Suprapubic skin (tissue), 4 donors: ENCODE measurements around the gene NACC2.

Source experiments
- CTCF ChIP-seq, 2 donors: fragments of 200-600 bp in 1 of 2; fragments of 450-650 bp in 1 of 2; sonication (generic) in 1 of 2; IDR thresholded peaks; one replicate each; pipeline ENCODE4 v1.5.1; 2016 to 2019; ENCODE audit warnings: antibody characterized with exemption in 2 of 2, mild to moderate bottlenecking in 1 of 2, moderate library complexity in 1 of 2
- EP300 ChIP-seq: sonication (generic); formaldehyde crosslinking; IDR thresholded peaks from one replicate; pipeline ENCODE4 v1.6.1; 2017; ENCODE audit warnings: antibody characterized with exemption
- POLR2A ChIP-seq, 2 donors: fragments of 450-650 bp; IDR thresholded peaks; one replicate each; pipeline ENCODE4 v1.6.1; 2017; ENCODE audit warnings: antibody characterized with exemption in 2 of 2, mild to moderate bottlenecking in 2 of 2, moderate library complexity in 2 of 2
- POLR2AphosphoS5 ChIP-seq, 3 donors: sonication (generic); formaldehyde crosslinking; IDR thresholded peaks; one replicate each; pipeline ENCODE4 v1.6.1; 2017; ENCODE audit warnings: antibody characterized with exemption in 3 of 3

DNA sequence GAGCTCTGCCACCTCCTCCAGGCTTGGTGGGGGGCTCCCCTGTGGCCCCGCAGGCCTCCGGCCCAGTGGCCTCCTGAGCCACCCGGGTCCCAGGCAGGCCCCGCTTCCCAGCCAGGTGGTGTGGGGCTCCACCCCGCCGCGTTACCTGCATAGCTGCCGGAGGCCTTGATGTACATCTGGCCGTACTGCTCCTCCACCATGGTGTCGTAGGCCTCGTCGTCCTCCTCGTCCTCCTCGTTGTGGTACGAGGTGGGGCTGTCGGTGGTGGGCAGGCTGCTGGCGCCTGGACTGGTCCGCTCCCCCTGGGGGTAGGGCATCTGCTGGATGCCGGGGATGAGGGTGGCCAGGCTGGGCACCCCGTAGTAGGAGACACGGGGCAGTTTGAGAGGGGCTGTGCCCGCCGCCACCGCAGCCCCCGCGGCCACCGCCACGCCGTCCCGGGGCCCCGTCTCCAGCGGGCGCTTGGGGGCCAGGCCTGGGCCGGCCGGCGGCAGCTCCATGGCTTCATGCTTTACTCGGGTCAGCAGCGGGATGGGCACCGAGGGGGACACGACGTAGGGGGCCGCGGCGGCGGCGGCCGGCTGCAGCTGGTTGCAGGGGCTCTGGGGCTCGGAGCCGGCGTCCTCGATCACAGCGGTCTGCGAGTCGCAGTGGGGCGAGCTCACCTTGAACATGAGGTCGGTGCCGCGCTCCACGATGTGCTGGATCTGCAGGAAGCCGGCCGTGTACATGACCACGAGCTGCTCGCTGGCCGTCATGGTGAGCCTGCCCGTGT is 45.4 kb downstream of the NACC2 start:
- no peak for TF ChIP-seq CTCF (IDR thresholded peaks at IDR 0.05)
- TF ChIP-seq POLR2A (IDR thresholded peaks at IDR 0.05), result no peak
- TF ChIP-seq EP300, result no peak
- TF ChIP-seq POLR2AphosphoS5 (IDR thresholded peaks at IDR 0.05), result no peak
